ENCODE results near the gene CLTC. TPM values are rescaled to one million over a fixed set of nuclear protein-coding genes. Genes with fewer than 3 reads are reported as not detected.

CLTC gene
- total RNA-seq, 1 experiment from 2014 or later, result 206 TPM

DNA sequence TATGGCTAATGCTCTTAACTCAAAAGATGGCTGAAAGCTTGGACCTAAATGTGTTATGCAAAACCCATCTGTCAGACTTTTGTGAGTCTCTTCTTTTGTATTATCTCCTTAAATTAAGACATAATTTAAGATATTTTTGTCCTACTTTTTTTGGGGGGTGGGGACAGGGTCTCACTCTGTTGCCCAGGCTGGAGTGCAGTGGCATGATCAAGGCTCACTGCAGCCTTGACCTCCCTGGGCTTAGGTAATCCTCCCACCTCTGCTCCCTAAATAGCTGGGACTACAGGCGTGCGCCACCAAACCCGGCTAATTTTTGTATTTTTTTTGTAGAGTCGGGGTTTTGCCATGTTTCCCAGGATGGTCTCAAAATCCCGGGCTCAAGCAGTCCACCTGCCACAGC lies 7.1 kb downstream of the CLTC start:
- Histone ChIP-seq H3K9me2 (ENCODE audit: insufficient read depth) (no peaks in the 10 kb centered on the region), H3K4me3 (no peak overlapping the region), H3K4me2 (no peak overlapping the region), H3K27ac (no peak overlapping the region), H3K79me2 (ENCODE audit: low read depth) (peaks cover 100% of the 10 kb centered on the region), H3K4me1 (replicated peaks; ENCODE audit: insufficient read depth) (peaks cover 29% of the 10 kb centered on the region), H3F3A (ENCODE audit: insufficient read depth, low read depth) (peaks cover 15% of the 10 kb centered on the region; the same call in 1 of the 2 replicates), H3K9me3 (ENCODE audit: insufficient read depth, low read depth) (no peaks in the 10 kb centered on the region), H3K36me3 (ENCODE audit: low read depth) (peaks cover 51% of the 10 kb centered on the region; the same call in 1 of the 2 replicates), H4K20me1 (ENCODE audit: insufficient read depth) (peaks cover 98% of the 10 kb centered on the region), H3K27me3 (ENCODE audit: insufficient read depth, low read depth) (no peaks in the 10 kb centered on the region), H2AFZ (no peak overlapping the region)
- POLR2A ChIA-PET (ENCODE audit: unreplicated experiment), result interaction anchor here (0.7 kb wide), 1 partner anchor 17 kb away, joined by 3 read pairs; no protein-coding TSS in a partner anchor
- intact Hi-C loops (cut with micrococcal nuclease; ENCODE audit: unreplicated experiment), result no loop called here
- DNase-seq, result no peak
- CTCF ChIA-PET, result no interaction called here
- BruUV-seq (replicated peaks), result no TSS peak
- no peak for TF ChIP-seq EZH2 (IDR thresholded peaks at IDR 0.05; ENCODE audit: low read depth)

GRCh38 chr17:59627274-59627673 lies 7.6 kb downstream of the CLTC start:
- Histone ChIP-seq H3F3A (ENCODE audit: insufficient read depth, low read depth) (peaks cover 15% of the 10 kb centered on the region; the same call in 1 of the 2 replicates), H3K4me2 (no peak overlapping the region), H3K4me3 (no peak overlapping the region), H3K9me2 (ENCODE audit: insufficient read depth) (no peaks in the 10 kb centered on the region), H3K27ac (no peak overlapping the region), H4K20me1 (ENCODE audit: insufficient read depth) (peaks cover 97% of the 10 kb centered on the region), H2AFZ (no peak overlapping the region), H3K27me3 (ENCODE audit: insufficient read depth, low read depth) (no peaks in the 10 kb centered on the region), H3K36me3 (ENCODE audit: low read depth) (peaks cover 51% of the 10 kb centered on the region; the same call in 1 of the 2 replicates), H3K79me2 (ENCODE audit: low read depth) (peaks cover 100% of the 10 kb centered on the region), H3K4me1 (replicated peaks; ENCODE audit: insufficient read depth) (peaks cover 24% of the 10 kb centered on the region), H3K9me3 (ENCODE audit: insufficient read depth, low read depth) (no peaks in the 10 kb centered on the region)
- no TSS peak for BruUV-seq (replicated peaks)
- no peak for DNase-seq
- TF ChIP-seq, protein P1, sequence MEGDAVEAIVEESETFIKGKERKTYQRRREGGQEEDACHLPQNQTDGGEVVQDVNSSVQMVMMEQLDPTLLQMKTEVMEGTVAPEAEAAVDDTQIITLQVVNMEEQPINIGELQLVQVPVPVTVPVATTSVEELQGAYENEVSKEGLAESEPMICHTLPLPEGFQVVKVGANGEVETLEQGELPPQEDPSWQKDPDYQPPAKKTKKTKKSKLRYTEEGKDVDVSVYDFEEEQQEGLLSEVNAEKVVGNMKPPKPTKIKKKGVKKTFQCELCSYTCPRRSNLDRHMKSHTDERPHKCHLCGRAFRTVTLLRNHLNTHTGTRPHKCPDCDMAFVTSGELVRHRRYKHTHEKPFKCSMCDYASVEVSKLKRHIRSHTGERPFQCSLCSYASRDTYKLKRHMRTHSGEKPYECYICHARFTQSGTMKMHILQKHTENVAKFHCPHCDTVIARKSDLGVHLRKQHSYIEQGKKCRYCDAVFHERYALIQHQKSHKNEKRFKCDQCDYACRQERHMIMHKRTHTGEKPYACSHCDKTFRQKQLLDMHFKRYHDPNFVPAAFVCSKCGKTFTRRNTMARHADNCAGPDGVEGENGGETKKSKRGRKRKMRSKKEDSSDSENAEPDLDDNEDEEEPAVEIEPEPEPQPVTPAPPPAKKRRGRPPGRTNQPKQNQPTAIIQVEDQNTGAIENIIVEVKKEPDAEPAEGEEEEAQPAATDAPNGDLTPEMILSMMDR (conservative IDR thresholded peaks at IDR 0.05), result no peak
- TF ChIP-seq EZH2 (IDR thresholded peaks at IDR 0.05; ENCODE audit: low read depth), result no peak
- ChIA-PET POLR2A (ENCODE audit: unreplicated experiment) (interaction anchor here (0.6 kb wide), 1 partner anchor 851 kb away, joined by 11 read pairs; no protein-coding TSS in a partner anchor), CTCF (no interaction called here)
- intact Hi-C loops (cut with micrococcal nuclease; ENCODE audit: unreplicated experiment), result no loop called here

DNA sequence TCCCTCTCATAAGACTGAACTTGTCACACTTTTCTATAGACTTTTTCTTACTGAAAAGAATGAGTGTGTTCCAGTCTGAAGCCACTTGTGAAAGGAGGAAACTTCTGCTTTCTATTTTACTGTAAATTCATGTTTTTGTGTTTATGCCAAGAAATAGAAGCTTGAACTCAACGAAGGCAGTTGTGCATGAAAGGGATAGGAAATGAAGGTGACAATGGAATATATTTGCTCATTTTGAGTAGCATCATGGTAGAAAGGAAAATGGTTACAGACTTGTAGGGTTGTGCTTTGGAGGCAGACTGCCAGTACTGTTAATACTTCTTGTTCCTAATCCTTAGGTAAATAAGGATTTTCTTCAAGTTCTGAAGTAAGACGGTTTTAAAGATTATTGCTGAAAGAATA lies 8.1 kb downstream of the CLTC start:
- Histone ChIP-seq H3K9me3 (ENCODE audit: insufficient read depth, low read depth) (no peaks in the 10 kb centered on the region), H3K4me1 (replicated peaks; ENCODE audit: insufficient read depth) (peaks cover 19% of the 10 kb centered on the region), H3K27ac (no peak overlapping the region), H3K36me3 (ENCODE audit: low read depth) (peaks cover 48% of the 10 kb centered on the region; the same call in 1 of the 2 replicates), H3K9me2 (ENCODE audit: insufficient read depth) (no peaks in the 10 kb centered on the region), H3K4me2 (no peak overlapping the region), H2AFZ (no peak overlapping the region), H3K27me3 (ENCODE audit: insufficient read depth, low read depth) (no peaks in the 10 kb centered on the region), H3K4me3 (no peak overlapping the region), H3F3A (ENCODE audit: insufficient read depth, low read depth) (peaks cover 15% of the 10 kb centered on the region; the same call in 1 of the 2 replicates), H3K79me2 (ENCODE audit: low read depth) (peaks cover 100% of the 10 kb centered on the region), H4K20me1 (ENCODE audit: insufficient read depth) (peaks cover 97% of the 10 kb centered on the region)
- TF ChIP-seq EZH2 (IDR thresholded peaks at IDR 0.05; ENCODE audit: low read depth), result no peak
- TF ChIP-seq, protein P1 (conservative IDR thresholded peaks at IDR 0.05), result no peak
- intact Hi-C loops (cut with micrococcal nuclease; ENCODE audit: unreplicated experiment), result no loop called here
- no peak for DNase-seq
- CTCF ChIA-PET, result no interaction called here
- POLR2A ChIA-PET (ENCODE audit: unreplicated experiment), result interaction anchor here (0.6 kb wide), 1 partner anchor 851 kb away, joined by 11 read pairs; no protein-coding TSS in a partner anchor
- BruUV-seq (replicated peaks), result no TSS peak

DNA sequence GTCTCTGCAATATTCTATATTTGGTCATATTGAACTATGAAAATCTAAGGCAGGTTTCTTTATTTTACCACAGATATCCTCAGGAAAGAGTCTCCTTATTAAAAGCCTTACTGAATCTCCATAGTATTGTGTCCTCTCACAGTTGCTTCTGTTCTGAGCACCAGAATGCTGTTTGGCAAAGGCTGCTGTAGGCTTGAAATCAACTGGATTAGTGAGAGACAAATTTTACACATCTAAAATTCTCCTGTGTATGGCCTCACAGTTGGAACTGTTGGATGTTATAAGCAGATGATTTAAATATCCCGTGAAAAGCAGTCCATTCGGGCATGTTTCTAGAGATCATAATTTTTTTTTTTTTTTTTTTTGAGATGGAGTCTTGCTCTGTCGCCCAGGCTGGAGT lies 9.5 kb downstream of the CLTC start:
- POLR2A ChIA-PET (ENCODE audit: unreplicated experiment), result no interaction called here
- Histone ChIP-seq H3K27ac (no peak overlapping the region), H3K36me3 (ENCODE audit: low read depth) (peaks cover 34% of the 10 kb centered on the region; the same call in 1 of the 2 replicates), H3K9me2 (ENCODE audit: insufficient read depth) (no peaks in the 10 kb centered on the region), H3K4me1 (replicated peaks; ENCODE audit: insufficient read depth) (peaks cover 5% of the 10 kb centered on the region; the same call in 1 of the 2 replicates), H4K20me1 (ENCODE audit: insufficient read depth) (peaks cover 97% of the 10 kb centered on the region), H3K79me2 (ENCODE audit: low read depth) (peaks cover 100% of the 10 kb centered on the region), H3K9me3 (ENCODE audit: insufficient read depth, low read depth) (no peaks in the 10 kb centered on the region), H3K4me3 (no peak overlapping the region), H2AFZ (no peak overlapping the region), H3K4me2 (no peak overlapping the region), H3K27me3 (ENCODE audit: insufficient read depth, low read depth) (no peaks in the 10 kb centered on the region), H3F3A (ENCODE audit: insufficient read depth, low read depth) (peaks cover 24% of the 10 kb centered on the region)
- no peak for DNase-seq
- intact Hi-C loops (cut with micrococcal nuclease; ENCODE audit: unreplicated experiment), result no loop called here
- no TSS peak for BruUV-seq (replicated peaks)
- TF ChIP-seq EZH2 (IDR thresholded peaks at IDR 0.05; ENCODE audit: low read depth), result no peak
- TF ChIP-seq, protein P1 (conservative IDR thresholded peaks at IDR 0.05), result no peak
- CTCF ChIA-PET, result no interaction called here
